GM19372 (cell line): ENCODE measurements around the gene GPR31.
A peak's percentile ranks its signal among the peaks of the same experiment; 100 is the strongest.

ENCODE experiments used
- ATAC-seq: cut with Tn5 transposase; IDR thresholded peaks from one replicate; pipeline ENCODE4 v1.9.1; 2021; ENCODE audit warnings: mild to moderate bottlenecking, low read depth, moderate library complexity; ENCODE audit not compliant: unreplicated experiment

GPR31 gene

GRCh38 chr6:167122041-167122826 is 35.5 kb downstream of the GPR31 start:
- ATAC-seq: no peak

GRCh38 chr6:167121335-167121841 is 36.4 kb downstream of the GPR31 start:
- no peak for ATAC-seq

GRCh38 chr6:167120583-167120903 is 37.2 kb downstream of the GPR31 start:
- no peak for ATAC-seq

DNA sequence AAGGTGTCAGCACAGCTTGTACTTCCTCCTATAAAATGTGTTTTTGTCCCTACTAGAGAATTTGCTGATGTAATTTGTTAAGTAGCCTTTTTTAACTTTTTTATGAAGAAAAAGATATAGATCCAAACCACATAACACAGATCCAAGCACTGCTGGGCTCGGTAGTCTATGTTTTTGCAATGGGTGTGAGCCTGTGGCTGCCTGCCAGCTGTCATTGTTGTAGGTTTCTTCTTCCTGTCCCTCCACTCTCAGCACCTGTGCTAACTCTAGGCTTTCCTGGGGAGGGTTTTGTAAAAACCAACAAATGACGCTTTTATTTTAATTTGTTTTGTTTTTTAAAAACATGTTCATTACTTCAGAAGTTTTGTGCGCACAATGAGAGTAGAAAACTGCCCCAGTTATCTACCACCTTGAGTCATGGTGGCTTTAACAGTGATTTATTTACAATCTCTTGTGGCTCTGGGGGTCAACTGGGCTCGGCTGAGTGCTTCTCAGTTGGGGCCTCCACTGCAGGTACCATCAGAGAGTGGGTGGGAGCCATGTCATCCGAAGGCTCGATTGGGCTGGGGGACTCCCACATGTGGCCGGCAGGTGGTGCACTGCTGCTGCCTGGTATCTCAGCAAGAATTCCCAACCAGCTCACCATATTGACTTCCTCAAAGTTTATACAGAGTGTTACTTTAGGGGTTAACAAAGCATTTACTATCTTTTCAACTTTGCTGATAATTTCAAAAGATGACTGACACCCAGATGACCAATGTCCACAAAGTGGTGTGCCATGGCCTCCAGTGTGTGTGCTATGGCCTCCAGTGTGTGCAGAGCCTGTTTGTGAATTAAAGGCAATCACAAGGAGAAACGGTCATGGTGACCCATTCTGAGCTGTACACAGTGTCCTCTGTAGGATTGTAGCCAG is 37.9 kb downstream of the GPR31 start:
- ATAC-seq: no peak

DNA sequence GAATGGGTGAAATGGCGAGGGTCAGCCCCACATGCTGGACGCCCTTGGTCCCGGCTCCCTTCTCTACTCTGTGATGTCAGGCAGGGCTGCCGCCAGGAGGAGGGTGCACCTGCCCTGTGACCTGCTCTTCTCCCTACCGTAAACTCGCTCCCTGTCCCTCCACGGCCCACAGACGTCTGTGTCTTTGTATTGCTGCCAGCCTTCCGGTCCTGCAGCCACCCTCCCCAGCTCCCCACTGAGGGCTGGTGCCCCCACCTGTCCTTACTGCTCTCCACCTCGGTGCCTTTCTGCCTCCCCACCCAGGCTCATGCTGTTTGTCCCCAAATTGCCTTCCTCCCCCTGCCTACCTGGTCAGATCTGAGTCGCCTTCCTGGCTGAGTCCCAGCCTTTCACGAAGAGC is 38.9 kb downstream of the GPR31 start:
- no peak for ATAC-seq

- no peak for ATAC-seq
Measured at GRCh38 chr6:167118006-167118405, 39.8 kb downstream of the GPR31 start.

GRCh38 chr6:167116838-167117228 is 40.9 kb downstream of the GPR31 start:
- ATAC-seq: no peak

GRCh38 chr6:167116109-167116837 is 41.5 kb downstream of the GPR31 start:
- ATAC-seq: no peak

GRCh38 chr6:167115054-167115453 is 42.7 kb downstream of the GPR31 start:
- ATAC-seq: no peak

- peak; percentile 87 for ATAC-seq
Measured at GRCh38 chr6:167113935-167114910, 43.6 kb downstream of the GPR31 start.

DNA sequence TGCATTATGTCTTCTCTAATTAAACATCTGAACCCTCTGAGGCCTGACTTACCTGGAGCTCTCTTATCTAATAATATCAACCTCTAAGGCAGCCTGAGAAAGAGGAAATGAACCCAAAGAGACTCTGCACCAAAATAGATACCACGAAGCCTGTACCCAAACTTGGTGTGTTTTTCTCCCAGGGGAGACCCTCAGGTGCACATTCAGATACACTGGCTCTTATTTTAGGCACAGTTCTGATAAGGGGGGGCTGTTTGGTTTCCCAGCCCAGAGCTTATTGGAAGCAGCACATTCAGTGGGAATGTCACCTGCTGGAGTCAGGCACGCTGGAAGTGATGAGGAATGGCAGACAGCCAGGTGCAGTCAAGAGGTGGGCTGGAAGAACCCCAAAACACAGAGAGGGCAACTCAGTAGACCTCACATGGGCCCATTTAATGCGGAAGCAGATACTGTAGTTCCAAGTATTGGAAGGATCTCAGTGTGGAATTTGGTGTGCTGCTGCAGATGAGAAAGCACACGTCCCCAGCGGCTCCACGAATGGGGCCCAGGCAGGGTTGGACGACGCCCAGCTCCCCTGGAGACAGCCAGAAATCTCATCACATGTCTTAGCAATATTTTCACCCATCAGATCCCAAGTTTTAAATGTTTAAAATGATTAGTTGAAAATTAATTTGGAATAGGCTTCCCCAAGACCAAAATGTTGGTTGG is 44.6 kb downstream of the GPR31 start:
- ATAC-seq: peak; percentile 48

GRCh38 chr6:167112421-167112820 is 45.4 kb downstream of the GPR31 start:
- no peak for ATAC-seq

GRCh38 chr6:167111597-167111996 is 46.2 kb downstream of the GPR31 start:
- no peak for ATAC-seq

DNA sequence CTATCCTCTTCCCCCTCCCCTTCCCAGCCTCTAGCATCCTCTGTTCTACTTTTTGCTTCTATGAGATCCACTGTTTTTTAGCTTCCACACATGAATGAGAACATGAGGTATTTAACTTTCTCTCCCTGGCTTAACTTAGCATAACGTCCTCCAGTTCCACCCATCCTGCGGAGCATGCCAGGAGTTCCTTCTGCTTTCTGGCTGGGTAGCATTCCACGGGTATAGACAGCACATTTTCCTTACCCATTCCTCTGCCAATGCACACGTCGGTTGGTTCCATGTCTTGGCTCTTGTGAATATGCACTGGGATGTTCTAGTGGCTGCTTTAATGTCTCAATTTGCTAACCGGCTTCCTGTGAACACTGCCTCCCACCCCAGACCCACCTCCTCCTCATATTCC is 48.1 kb downstream of the GPR31 start:
- ATAC-seq: no peak

DNA sequence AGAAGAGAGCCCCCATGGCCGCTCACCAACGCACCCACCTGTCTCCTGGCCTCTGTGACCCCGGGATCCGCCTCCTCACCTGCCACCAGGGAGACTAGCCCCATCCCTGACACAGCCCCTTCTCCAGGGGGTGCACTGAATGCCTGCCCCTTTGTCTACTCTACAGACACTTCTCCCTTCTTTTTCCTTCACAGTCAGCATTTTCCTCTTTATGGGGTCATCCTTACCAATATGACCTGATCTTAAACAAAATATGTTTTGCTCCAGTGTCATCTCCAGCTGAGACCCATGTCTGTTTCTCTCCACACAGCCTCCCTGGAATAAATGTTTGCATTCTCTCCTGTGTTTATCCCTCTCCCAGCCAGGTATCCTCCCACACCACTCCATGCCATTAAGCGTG is 49.5 kb downstream of the GPR31 start:
- no peak for ATAC-seq

DNA sequence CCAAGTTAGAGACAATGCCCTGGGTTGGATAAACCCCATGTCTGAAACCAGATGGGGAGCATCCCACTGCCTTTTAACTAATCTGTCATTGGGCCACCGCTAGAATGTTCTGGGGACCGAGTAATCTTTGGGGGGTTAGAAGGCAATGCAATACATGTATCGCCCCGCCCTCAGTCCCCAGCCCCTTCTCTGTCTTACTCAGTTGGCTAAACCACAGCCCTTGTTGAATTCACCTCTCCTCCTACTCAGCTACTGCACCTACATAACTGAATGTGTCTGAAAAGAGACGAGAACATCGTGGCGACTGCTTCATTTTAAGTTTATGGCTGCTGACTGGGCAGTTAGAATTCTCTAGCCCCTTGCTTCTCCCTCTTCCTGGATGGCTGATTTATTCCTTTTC is 50.0 kb downstream of the GPR31 start:
- no peak for ATAC-seq

GRCh38 chr6:167106406-167106805 is 51.4 kb downstream of the GPR31 start:
- no peak for ATAC-seq
